Neural cell (in vitro differentiated cells): Measurements from ENCODE around the gene SV2A. TPM values are rescaled to one million over a fixed set of nuclear protein-coding genes. Genes with fewer than 3 reads are reported as not detected.
"Not testable (repeated sequence)": the region's sequence is repeated elsewhere in the genome, so short reads cannot be mapped to it uniquely, and the experiment has no call there.

Experiments used
- H2AFZ ChIP-seq: fragments of 200-600, 300-800 bp; sonication (generic), shearing (Covaris generic); 2 replicates; pipeline ENCODE4 v1.6.0; 2014; ENCODE audit warnings: low read depth, mild to moderate bottlenecking, antibody characterized with exemption, low read length, moderate library complexity
- H3F3A ChIP-seq: fragments of 200-600 bp; shearing (Covaris generic); 2 replicates; pipeline ENCODE4 v1.6.1; 2016; ENCODE audit warnings: mild to moderate bottlenecking, moderate library complexity, mixed read lengths, antibody characterized with exemption, low read length; ENCODE audit not compliant: insufficient read depth, poor library complexity, severe bottlenecking
- H3K27ac ChIP-seq: fragments of 200-600, 300-800 bp; sonication (generic), shearing (Covaris generic); 2 replicates; pipeline ENCODE4 v1.5.1; 2014; ENCODE audit warnings: mild to moderate bottlenecking, low read length, moderate library complexity
- H3K27me3 ChIP-seq: fragments of 300-800, 200-600 bp; sonication (generic), shearing (Covaris generic); 2 replicates; pipeline ENCODE4 v1.6.0; 2014; ENCODE audit warnings: mild to moderate bottlenecking, low read depth, low read length, moderate library complexity; ENCODE audit not compliant: insufficient read depth
- H3K36me3 ChIP-seq: fragments of 300-800, 200-600 bp; sonication (generic), shearing (Covaris generic); 2 replicates; pipeline ENCODE4 v1.5.1; 2014; ENCODE audit warnings: mild to moderate bottlenecking, antibody characterized with exemption, low read length, moderate library complexity; ENCODE audit not compliant: insufficient read depth
- H3K4me2 ChIP-seq: fragments of 300-800, 200-600 bp; sonication (generic), shearing (Covaris generic); 2 replicates; pipeline ENCODE4 v1.6.0; 2014; ENCODE audit warnings: mild to moderate bottlenecking, low read length
- H3K4me3 ChIP-seq: fragments of 300-800, 200-600 bp; sonication (generic), shearing (Covaris generic); 2 replicates; pipeline ENCODE4 v1.5.1; 2014; ENCODE audit warnings: mild to moderate bottlenecking, low read length, moderate library complexity
- H3K79me2 ChIP-seq: fragments of 200-600 bp; shearing (Covaris generic); replicated peaks from 2 replicates; pipeline ENCODE4 v1.6.0; 2014; ENCODE audit warnings: mild to moderate bottlenecking, low read length, moderate library complexity; ENCODE audit not compliant: insufficient read depth
- H3K9ac ChIP-seq: fragments of 300-800, 200-600 bp; sonication (generic), shearing (Covaris generic); 2 replicates; pipeline ENCODE4 v1.6.1; 2016; ENCODE audit warnings: mild to moderate bottlenecking, low read length, mixed read lengths
- H3K9me2 ChIP-seq: fragments of 200-600 bp; shearing (Covaris generic); 2 replicates; pipeline ENCODE4 v1.6.1; 2016; ENCODE audit warnings: mild to moderate bottlenecking, low read length, mixed read lengths; ENCODE audit not compliant: insufficient read depth
- H3K9me3 ChIP-seq: fragments of 200-600, 300-800 bp; sonication (generic), shearing (Covaris generic); 2 replicates; pipeline ENCODE4 v1.6.1; 2016; ENCODE audit warnings: mild to moderate bottlenecking, mixed run types, low read length, moderate library complexity, mixed read lengths
- H4K20me1 ChIP-seq: fragments of 200-600 bp; shearing (Covaris generic); 2 replicates; pipeline ENCODE4 v1.6.1; 2016; ENCODE audit warnings: mild to moderate bottlenecking, mixed run types; ENCODE audit not compliant: insufficient read depth
- CTCF ChIP-seq: fragments of 450-650 bp; IDR thresholded peaks from 2 replicates; pipeline ENCODE4 v1.5.1; 2014; ENCODE audit warnings: antibody characterized with exemption, mild to moderate bottlenecking, moderate library complexity; ENCODE audit not compliant: poor library complexity, severe bottlenecking
- EP300 ChIP-seq: fragments of 450-650 bp; conservative IDR thresholded peaks from 2 replicates; pipeline ENCODE4 v1.6.1; 2014; ENCODE audit warnings: antibody characterized with exemption, mild to moderate bottlenecking, moderate library complexity; ENCODE audit not compliant: poor library complexity, severe bottlenecking
- EZH2 ChIP-seq: fragments of 200-600, 300-800 bp; shearing (Covaris generic), sonication (generic); IDR thresholded peaks from 2 replicates; pipeline ENCODE4 v1.6.1; 2014; ENCODE audit warnings: antibody characterized with exemption, low read length, borderline replicate concordance, mild to moderate bottlenecking; ENCODE audit not compliant: insufficient read depth, poor library complexity, severe bottlenecking
- MXI1 ChIP-seq: fragments of 450-650 bp; conservative IDR thresholded peaks from 2 replicates; pipeline ENCODE4 v1.6.1; 2014; ENCODE audit warnings: antibody characterized with exemption, mild to moderate bottlenecking; ENCODE audit not compliant: poor library complexity, severe bottlenecking
- POLR2AphosphoS5 ChIP-seq: IDR thresholded peaks from 2 replicates; pipeline ENCODE4 v1.6.1; 2012
- RAD21 ChIP-seq: fragments of 450-650 bp; conservative IDR thresholded peaks from 2 replicates; pipeline ENCODE4 v1.6.1; 2014; ENCODE audit warnings: antibody characterized with exemption, mild to moderate bottlenecking, moderate library complexity
- REST ChIP-seq: IDR thresholded peaks from 2 replicates; pipeline ENCODE4 v1.6.1; 2012; ENCODE audit warnings: borderline replicate concordance
- SMC3 ChIP-seq: fragments of 450-650 bp; conservative IDR thresholded peaks from 2 replicates; pipeline ENCODE4 v1.6.1; 2014; ENCODE audit warnings: antibody characterized with exemption, mild to moderate bottlenecking, moderate library complexity; ENCODE audit not compliant: poor library complexity
- TAF1 ChIP-seq: IDR thresholded peaks from 2 replicates; pipeline ENCODE4 v1.6.1; 2012; ENCODE audit warnings: low read depth
- polyA plus RNA-seq: library from polyadenylated mRNA; depleted of rRNA; stranded (reverse); fragments of >200 nt; gene quantifications from 2 replicates; pipeline ENCODE4 v1.2.3, GENCODE V29; 2014

Gene SV2A
- polyA plus RNA-seq, 1 donor from 2014 or later: 78.1 TPM

GRCh38 chr1:149940427-149940826, 22.8 kb upstream of the SV2A start:
- Histone ChIP-seq H3K27me3 (no peaks in the 10 kb centered on the region), H3K4me2 (no peak overlapping the region), H3K4me3 (no peak overlapping the region), H2AFZ (no peak overlapping the region), H3K9me2 (no peaks in the 10 kb centered on the region), H3K9ac (no peak overlapping the region), H4K20me1 (no peaks in the 10 kb centered on the region), H3K9me3 (no peaks in the 10 kb centered on the region), H3K36me3 (no peaks in the 10 kb centered on the region), H3F3A (no peaks in the 10 kb centered on the region), H3K79me2 (no peaks in the 10 kb centered on the region), H3K27ac (no peak overlapping the region)
- TF ChIP-seq REST (no peak), EP300 (no peak)

- H3K4me2 ChIP-seq, H3K9ac ChIP-seq, H3K79me2 ChIP-seq, H3K4me3 ChIP-seq, H3K27me3 ChIP-seq, H3K36me3 ChIP-seq, H2AFZ ChIP-seq, H3K9me2 ChIP-seq, H3K27ac ChIP-seq, H4K20me1 ChIP-seq, H3K9me3 ChIP-seq, H3F3A ChIP-seq: not testable (repeated sequence)
Measured at GRCh38 chr1:149938668-149939003, 21.0 kb upstream of the SV2A start.

GRCh38 chr1:149937759-149938158, 20.1 kb upstream of the SV2A start:
- no peaks in the 10 kb centered on the region for H3K36me3 ChIP-seq
- no peak overlapping the region for H3K4me3 ChIP-seq
- no peaks in the 10 kb centered on the region for H3K79me2 ChIP-seq
- H4K20me1 ChIP-seq: no peaks in the 10 kb centered on the region
- no peak overlapping the region for H3K9ac ChIP-seq
- H3K27ac ChIP-seq: no peak overlapping the region
- no peak overlapping the region for H3K4me2 ChIP-seq
- H3F3A ChIP-seq: no peaks in the 10 kb centered on the region
- TF ChIP-seq REST: no peak
- no peak for TF ChIP-seq MXI1
- TF ChIP-seq RAD21: no peak
- no peak for TF ChIP-seq POLR2AphosphoS5
- TF ChIP-seq EP300: no peak
- TF ChIP-seq EZH2: no peak
- no peak for TF ChIP-seq CTCF
- TF ChIP-seq SMC3: no peak
- no peak for TF ChIP-seq TAF1
- H3K27me3 ChIP-seq: no peaks in the 10 kb centered on the region
- no peak overlapping the region for H2AFZ ChIP-seq
- H3K9me2 ChIP-seq: no peaks in the 10 kb centered on the region
- H3K9me3 ChIP-seq: no peaks in the 10 kb centered on the region
